Fibroblast of lung (primary cell): Measurements from ENCODE around the gene ATRN.

Experiments used
- EZH2 ChIP-seq: IDR thresholded peaks from 2 replicates; pipeline ENCODE4 v1.5.1; 2012; ENCODE audit warnings: low read length, control low read depth, mild to moderate bottlenecking; ENCODE audit errors: missing control alignments
- TF ChIP-seq, protein P1 (sequence below), 2 donors: IDR thresholded peaks in 1 of 2; conservative IDR thresholded peaks in 1 of 2; 1 replicate in 1 of 2; 2 replicates in 1 of 2; pipeline ENCODE4 v1.5.1; 2011 to 2012; ENCODE audit warnings: low read length in 2 of 2, control low read depth in 1 of 2, inconsistent platforms in 1 of 2, low read depth in 1 of 2, mild to moderate bottlenecking in 1 of 2

GRCh38 chr20:3670945-3671344 lies 200.1 kb downstream of the ATRN start:
- TF ChIP-seq, protein P1, sequence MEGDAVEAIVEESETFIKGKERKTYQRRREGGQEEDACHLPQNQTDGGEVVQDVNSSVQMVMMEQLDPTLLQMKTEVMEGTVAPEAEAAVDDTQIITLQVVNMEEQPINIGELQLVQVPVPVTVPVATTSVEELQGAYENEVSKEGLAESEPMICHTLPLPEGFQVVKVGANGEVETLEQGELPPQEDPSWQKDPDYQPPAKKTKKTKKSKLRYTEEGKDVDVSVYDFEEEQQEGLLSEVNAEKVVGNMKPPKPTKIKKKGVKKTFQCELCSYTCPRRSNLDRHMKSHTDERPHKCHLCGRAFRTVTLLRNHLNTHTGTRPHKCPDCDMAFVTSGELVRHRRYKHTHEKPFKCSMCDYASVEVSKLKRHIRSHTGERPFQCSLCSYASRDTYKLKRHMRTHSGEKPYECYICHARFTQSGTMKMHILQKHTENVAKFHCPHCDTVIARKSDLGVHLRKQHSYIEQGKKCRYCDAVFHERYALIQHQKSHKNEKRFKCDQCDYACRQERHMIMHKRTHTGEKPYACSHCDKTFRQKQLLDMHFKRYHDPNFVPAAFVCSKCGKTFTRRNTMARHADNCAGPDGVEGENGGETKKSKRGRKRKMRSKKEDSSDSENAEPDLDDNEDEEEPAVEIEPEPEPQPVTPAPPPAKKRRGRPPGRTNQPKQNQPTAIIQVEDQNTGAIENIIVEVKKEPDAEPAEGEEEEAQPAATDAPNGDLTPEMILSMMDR (conservative IDR thresholded peaks at IDR 0.05 in 1 of 2, IDR thresholded peaks at IDR 0.05 in 1 of 2; ENCODE audit: low read depth in 1 of 2, low read length in 2 of 2) = no peak
- no peak for TF ChIP-seq EZH2
